H1 (cell line): Measurements from ENCODE around the gene CCDC28B. TPM values are rescaled to one million over a fixed set of nuclear protein-coding genes. Genes with fewer than 3 reads are reported as not detected.

ENCODE experiments used
- CHD1 ChIP-seq: IDR thresholded peaks from 2 replicates; pipeline ENCODE4 v1.6.1; 2012; ENCODE audit warnings: low read depth, low read length, improper control_type of control experiment
- YY1 ChIP-seq: IDR thresholded peaks from 2 replicates; pipeline ENCODE4 v1.6.1; 2011; ENCODE audit warnings: low read depth, mild to moderate bottlenecking, low read length
- polyA plus RNA-seq, 7 experiments: library from polyadenylated mRNA; depleted of rRNA in 3 of 7; stranded (reverse) in 5 of 7; unstranded in 2 of 7; fragments of >200 nt in 5 of 7; fragments of 200-250 nt in 2 of 7; gene quantifications; 1 replicate in 5 of 7; 2 replicates in 1 of 7; 4 replicates in 1 of 7; pipeline versions ENCODE4 v1.2.1 to v1.2.3, GENCODE V29; 2011 to 2013; ENCODE audit warnings: missing spikeins in 2 of 7, mixed read lengths in 2 of 7
- total RNA-seq: library from RNA; stranded (reverse); fragmentation: NEBNext Ultra II Directional; extraction: Animal tissue kit (Norgen Biotek cat#: 25700); gene quantifications from 2 replicates; pipeline ENCODE4 v1.2.1, GENCODE V29; 2021
- TF ChIP-seq, protein P1 (sequence below), 3 experiments: IDR thresholded peaks; 1 replicate in 2 of 3; 2 replicates in 1 of 3; pipeline versions ENCODE4 v1.5.1 to v1.6.1; 2011; ENCODE audit warnings: low read length in 3 of 3, mild to moderate bottlenecking in 3 of 3, inconsistent platforms in 2 of 3, low read depth in 1 of 3, moderate library complexity in 1 of 3; ENCODE audit not compliant: insufficient read depth in 1 of 3; ENCODE audit errors: control extremely low read depth in 1 of 3
- TF ChIP-seq, protein P2 (sequence below): IDR thresholded peaks from 2 replicates; pipeline ENCODE4 v1.6.1; 2012; ENCODE audit warnings: inconsistent platforms
- TF ChIP-seq, protein P3 (sequence below): IDR thresholded peaks from 2 replicates; pipeline ENCODE4 v1.6.1; 2011; ENCODE audit warnings: low read depth, mild to moderate bottlenecking, low read length; ENCODE audit not compliant: insufficient read depth

The CCDC28B gene
- total and polyA plus RNA-seq, 2 of the 8 experiments (the other 6 are each of a cell fraction or from before 2014, with no cell fraction given) = 16.7 to 17.1 TPM

DNA sequence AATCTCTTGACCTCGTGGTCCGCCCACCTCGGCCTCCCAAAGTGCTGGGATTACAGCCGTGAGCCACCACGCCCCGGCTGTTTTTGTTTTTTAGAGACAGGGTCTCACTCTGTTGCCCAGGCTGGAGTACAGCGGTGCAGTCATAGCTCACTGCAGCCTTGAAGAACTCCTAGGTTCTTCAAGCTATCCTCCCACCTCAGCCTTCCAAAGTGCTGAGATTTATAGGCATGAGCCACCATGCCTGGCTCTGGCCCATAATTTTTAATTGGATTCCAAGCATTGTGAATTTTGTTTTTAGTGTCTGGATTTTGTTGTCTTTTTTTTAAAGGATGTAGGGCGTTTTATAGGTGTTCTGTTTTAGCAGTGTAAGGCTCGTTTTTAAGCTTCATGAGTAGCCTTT, 49.5 kb upstream of the CCDC28B start (continued):
- TF ChIP-seq, protein P1, sequence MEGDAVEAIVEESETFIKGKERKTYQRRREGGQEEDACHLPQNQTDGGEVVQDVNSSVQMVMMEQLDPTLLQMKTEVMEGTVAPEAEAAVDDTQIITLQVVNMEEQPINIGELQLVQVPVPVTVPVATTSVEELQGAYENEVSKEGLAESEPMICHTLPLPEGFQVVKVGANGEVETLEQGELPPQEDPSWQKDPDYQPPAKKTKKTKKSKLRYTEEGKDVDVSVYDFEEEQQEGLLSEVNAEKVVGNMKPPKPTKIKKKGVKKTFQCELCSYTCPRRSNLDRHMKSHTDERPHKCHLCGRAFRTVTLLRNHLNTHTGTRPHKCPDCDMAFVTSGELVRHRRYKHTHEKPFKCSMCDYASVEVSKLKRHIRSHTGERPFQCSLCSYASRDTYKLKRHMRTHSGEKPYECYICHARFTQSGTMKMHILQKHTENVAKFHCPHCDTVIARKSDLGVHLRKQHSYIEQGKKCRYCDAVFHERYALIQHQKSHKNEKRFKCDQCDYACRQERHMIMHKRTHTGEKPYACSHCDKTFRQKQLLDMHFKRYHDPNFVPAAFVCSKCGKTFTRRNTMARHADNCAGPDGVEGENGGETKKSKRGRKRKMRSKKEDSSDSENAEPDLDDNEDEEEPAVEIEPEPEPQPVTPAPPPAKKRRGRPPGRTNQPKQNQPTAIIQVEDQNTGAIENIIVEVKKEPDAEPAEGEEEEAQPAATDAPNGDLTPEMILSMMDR (IDR thresholded peaks at IDR 0.05; ENCODE audit: control extremely low read depth in 1 of 3, insufficient read depth in 1 of 3, low read depth in 1 of 3, low read length in 3 of 3) = no peak
- no peak for TF ChIP-seq CHD1
- TF ChIP-seq, protein P2, sequence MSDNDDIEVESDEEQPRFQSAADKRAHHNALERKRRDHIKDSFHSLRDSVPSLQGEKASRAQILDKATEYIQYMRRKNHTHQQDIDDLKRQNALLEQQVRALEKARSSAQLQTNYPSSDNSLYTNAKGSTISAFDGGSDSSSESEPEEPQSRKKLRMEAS = no peak
- TF ChIP-seq YY1 = no peak
- TF ChIP-seq, protein P3, sequence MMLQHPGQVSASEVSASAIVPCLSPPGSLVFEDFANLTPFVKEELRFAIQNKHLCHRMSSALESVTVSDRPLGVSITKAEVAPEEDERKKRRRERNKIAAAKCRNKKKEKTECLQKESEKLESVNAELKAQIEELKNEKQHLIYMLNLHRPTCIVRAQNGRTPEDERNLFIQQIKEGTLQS = no peak
